Measurements from ENCODE around the gene STEAP3. TPM values are rescaled to one million over a fixed set of nuclear protein-coding genes. Genes with fewer than 3 reads are reported as not detected.
"Not testable (repeated sequence)": the region's sequence is repeated elsewhere in the genome, so short reads cannot be mapped to it uniquely, and the experiment has no call there.

The STEAP3 gene
- total RNA-seq, 4 donors from 2014 or later: 2.5 to 5.9 (median 5.2) TPM

GRCh38 chr2:119265693-119266066, 42.0 kb downstream of the STEAP3 start:
- 97% methylated on average over 5 of the region's 6 CpGs for WGBS

GRCh38 chr2:119266091-119266589, 42.5 kb downstream of the STEAP3 start:
- TF ChIP-seq CTCF (IDR thresholded peaks at IDR 0.05) (no peak), POLR2AphosphoS5 (IDR thresholded peaks at IDR 0.05) (no peak), EP300 (IDR thresholded peaks at IDR 0.05) (no peak), POLR2A (IDR thresholded peaks at IDR 0.05; ENCODE audit: low read depth) (no peak)
- Histone ChIP-seq H3K4me3 (no peak overlapping the region), H3K27me3 (no peaks in the 10 kb centered on the region), H3K27ac (replicated peaks in 1 of 4) (no peak overlapping the region), H3K4me1 (peaks cover 0 to 1% (median 0%) of the 10 kb centered on the region in 4 donors), H3K9me3 (peaks cover 0 to 6% (median 2%) of the 10 kb centered on the region in 4 donors), H3K36me3 (peaks cover 0 to 12% (median 2%) of the 10 kb centered on the region in 4 donors)
- intact Hi-C loops (cut with DNase I): no loop called here
- no peak for DNase-seq (ENCODE audit: extremely low spot score)
- 98% methylated on average over 8 of the region's 8 CpGs for WGBS

More at GRCh38 chr2:119265693-119266066, 42.0 kb downstream of the STEAP3 start:
- Histone ChIP-seq H3K36me3 (peaks cover 0 to 12% (median 2%) of the 10 kb centered on the region in 4 donors), H3K27ac (replicated peaks in 1 of 4) (no peak overlapping the region), H3K4me3 (no peak overlapping the region), H3K9me3 (peaks cover 0 to 5% (median 2%) of the 10 kb centered on the region in 4 donors), H3K27me3 (no peaks in the 10 kb centered on the region), H3K4me1 (peaks cover 0 to 6% (median 0%) of the 10 kb centered on the region in 4 donors)
- DNase-seq (ENCODE audit: extremely low spot score): no peak
- intact Hi-C loops (cut with DNase I): no loop called here
- TF ChIP-seq CTCF (IDR thresholded peaks at IDR 0.05) (no peak), POLR2A (IDR thresholded peaks at IDR 0.05; ENCODE audit: low read depth) (no peak), POLR2AphosphoS5 (IDR thresholded peaks at IDR 0.05) (no peak), EP300 (IDR thresholded peaks at IDR 0.05) (no peak)

GRCh38 chr2:119267604-119268003, 44.0 kb downstream of the STEAP3 start:
- TF ChIP-seq POLR2AphosphoS5 (IDR thresholded peaks at IDR 0.05) (no peak), CTCF (IDR thresholded peaks at IDR 0.05) (no peak), POLR2A (IDR thresholded peaks at IDR 0.05; ENCODE audit: low read depth) (no peak), EP300 (IDR thresholded peaks at IDR 0.05) (no peak)
- intact Hi-C loops (cut with DNase I): no loop called here
- H3K9me3 ChIP-seq: peaks cover 0 to 6% (median 2%) of the 10 kb centered on the region in 4 donors
- H3K27me3 ChIP-seq: no peaks in the 10 kb centered on the region
- no peaks in the 10 kb centered on the region for H3K4me1 ChIP-seq
- H3K36me3 ChIP-seq: peaks cover 0 to 12% (median 2%) of the 10 kb centered on the region in 4 donors
- no peak overlapping the region for H3K4me3 ChIP-seq
- DNase-seq (ENCODE audit: extremely low spot score): no peak
- no peak overlapping the region for H3K27ac ChIP-seq (replicated peaks in 1 of 4)

GRCh38 chr2:119276864-119277263, 53.2 kb downstream of the STEAP3 start:
- 70% methylated on average over 8 of the region's 8 CpGs for WGBS
- no peaks in the 10 kb centered on the region for H3K36me3 ChIP-seq
- no peaks in the 10 kb centered on the region for H3K27me3 ChIP-seq
- no peak for DNase-seq (ENCODE audit: extremely low spot score)
- no peaks in the 10 kb centered on the region for H3K4me1 ChIP-seq
- H3K4me3 ChIP-seq: no peak overlapping the region
- no peak overlapping the region for H3K27ac ChIP-seq (replicated peaks in 1 of 4)
- intact Hi-C loops (cut with DNase I): no loop called here
- TF ChIP-seq POLR2A (IDR thresholded peaks at IDR 0.05; ENCODE audit: low read depth) (no peak), CTCF (IDR thresholded peaks at IDR 0.05) (no peak), EP300 (IDR thresholded peaks at IDR 0.05) (no peak), POLR2AphosphoS5 (IDR thresholded peaks at IDR 0.05) (no peak)
- H3K9me3 ChIP-seq: no peaks in the 10 kb centered on the region

- H3K27ac ChIP-seq (replicated peaks in 1 of 4); H3K36me3 ChIP-seq; H3K27me3 ChIP-seq; H3K4me1 ChIP-seq; H3K4me3 ChIP-seq; H3K9me3 ChIP-seq; DNase-seq (ENCODE audit: extremely low spot score); intact Hi-C loops (cut with DNase I): not testable (repeated sequence)
- 91% methylated on average over 2 of the region's 2 CpGs for WGBS
Observed at GRCh38 chr2:119278385-119278784, 54.8 kb downstream of the STEAP3 start.

Measured in esophagus muscularis mucosa (tissue), 4 donors.